ES-I3 (cell line): Measurements from ENCODE around the gene GAGE12J.
"Not testable (repeated sequence)": the region's sequence is repeated elsewhere in the genome, so short reads cannot be mapped to it uniquely, and the experiment has no call there.

Experiments
- H3K36me3 ChIP-seq: 2 replicates; pipeline ENCODE4 v1.6.1; 2013; ENCODE audit warnings: mild to moderate bottlenecking, low read length, control low read depth, moderate library complexity; ENCODE audit not compliant: insufficient read depth
- H3K4me1 ChIP-seq: 2 replicates; pipeline ENCODE4 v1.6.1; 2013; ENCODE audit warnings: mild to moderate bottlenecking, control low read depth, low read length; ENCODE audit not compliant: insufficient read depth
- H3K9ac ChIP-seq: 2 replicates; pipeline ENCODE4 v1.6.1; 2013; ENCODE audit warnings: low read depth, mild to moderate bottlenecking, low read length, moderate library complexity
- H3K9me3 ChIP-seq: 2 replicates; pipeline ENCODE4 v1.6.1; 2013; ENCODE audit warnings: mild to moderate bottlenecking, low read length, moderate library complexity; ENCODE audit not compliant: control insufficient read depth, insufficient read depth

The GAGE12J gene

DNA sequence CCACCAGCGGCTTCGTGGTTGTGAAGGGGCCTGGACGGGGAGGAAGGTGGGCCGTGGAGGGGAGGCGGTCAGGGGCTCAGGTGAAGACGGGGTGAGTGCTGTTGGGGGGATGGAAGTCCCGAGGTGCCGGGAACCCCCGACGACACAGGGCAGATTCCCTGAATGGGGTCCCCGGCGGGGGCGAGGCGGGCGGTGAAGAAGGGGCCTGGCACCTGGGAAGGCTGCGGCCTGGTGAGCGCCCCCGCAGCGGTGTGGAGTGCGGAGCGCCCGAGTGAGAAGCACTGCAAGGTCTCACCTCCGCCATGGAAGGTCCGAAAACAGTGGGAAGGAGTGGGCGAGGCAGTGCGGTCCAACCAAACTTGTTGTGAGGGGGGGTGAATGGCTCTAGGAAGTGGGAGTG is 10.0 kb downstream of the GAGE12J start:
- H3K4me1 ChIP-seq, H3K9me3 ChIP-seq, H3K9ac ChIP-seq, H3K36me3 ChIP-seq: not testable (repeated sequence)

DNA sequence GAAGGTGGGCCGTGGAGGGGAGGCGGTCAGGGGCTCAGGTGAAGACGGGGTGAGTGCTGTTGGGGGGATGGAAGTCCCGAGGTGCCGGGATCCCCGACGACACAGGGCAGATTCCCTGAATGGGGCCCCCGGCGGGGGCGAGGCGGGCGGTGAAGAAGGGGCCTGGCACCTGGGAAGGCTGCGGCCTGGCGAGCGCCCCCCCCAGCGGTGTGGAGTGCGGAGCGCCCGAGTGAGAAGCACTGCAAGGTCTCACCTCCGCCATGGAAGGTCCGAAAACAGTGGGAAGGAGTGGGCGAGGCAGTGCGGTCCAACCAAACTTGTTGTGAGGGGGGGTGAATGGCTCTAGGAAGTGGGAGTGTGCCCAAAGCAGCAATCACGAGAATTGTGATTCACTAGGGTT is 19.6 kb downstream of the GAGE12J start:
- not testable (repeated sequence) for H3K9me3 ChIP-seq, H3K9ac ChIP-seq, H3K4me1 ChIP-seq, H3K36me3 ChIP-seq

DNA sequence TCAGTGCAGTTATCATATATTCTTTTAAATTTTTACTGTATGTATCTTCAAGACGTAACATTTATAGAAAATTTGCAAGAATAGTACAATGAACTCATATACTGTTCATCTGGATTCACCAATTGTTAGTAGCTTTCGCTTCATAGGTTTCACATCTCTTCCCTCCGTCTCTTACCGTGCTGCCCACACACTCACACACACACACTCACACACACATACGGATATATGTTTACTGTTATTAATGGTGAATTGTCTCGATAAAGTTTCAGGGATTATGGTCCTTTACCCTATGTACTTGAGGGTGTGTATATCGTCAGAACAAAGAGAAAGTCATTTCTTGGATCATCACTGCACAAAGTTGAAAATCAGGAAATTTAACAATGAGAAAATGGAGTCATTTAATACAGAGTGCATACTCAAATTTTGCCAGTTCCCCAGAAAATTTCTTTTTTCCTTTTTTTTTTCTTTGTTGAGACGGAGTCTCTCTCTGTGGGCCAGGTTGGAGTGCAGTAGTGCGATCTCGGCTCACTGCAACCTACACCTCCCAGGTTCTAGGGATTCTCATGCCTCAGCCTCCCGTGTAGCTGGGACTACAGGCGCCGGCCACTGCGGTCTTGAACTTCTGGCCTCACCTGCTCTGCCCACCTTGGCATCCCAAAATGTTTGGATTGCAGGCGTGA is 22.8 kb downstream of the GAGE12J start:
- H3K36me3 ChIP-seq, H3K4me1 ChIP-seq, H3K9ac ChIP-seq, H3K9me3 ChIP-seq: not testable (repeated sequence)

DNA sequence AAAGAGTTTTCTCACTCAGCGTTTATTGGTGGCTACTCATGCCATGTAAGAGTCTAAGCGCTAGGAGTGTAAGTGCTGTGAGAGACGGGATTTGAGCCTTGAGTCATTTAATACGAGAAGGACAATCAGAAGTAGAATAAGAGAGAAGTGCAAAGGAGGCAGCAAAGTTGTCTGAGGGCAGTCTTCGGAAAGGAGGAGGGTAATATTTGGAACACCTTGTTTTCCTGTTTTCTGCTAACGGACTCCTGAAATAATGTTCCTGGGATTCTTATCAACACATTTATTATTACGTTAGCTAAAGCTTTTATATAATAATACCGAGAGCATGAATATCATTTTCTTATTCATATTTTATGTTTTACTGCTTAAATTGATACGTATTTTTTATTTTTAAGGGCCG is 23.6 kb downstream of the GAGE12J start:
- H3K36me3 ChIP-seq, H3K9me3 ChIP-seq, H3K4me1 ChIP-seq, H3K9ac ChIP-seq: not testable (repeated sequence)

DNA sequence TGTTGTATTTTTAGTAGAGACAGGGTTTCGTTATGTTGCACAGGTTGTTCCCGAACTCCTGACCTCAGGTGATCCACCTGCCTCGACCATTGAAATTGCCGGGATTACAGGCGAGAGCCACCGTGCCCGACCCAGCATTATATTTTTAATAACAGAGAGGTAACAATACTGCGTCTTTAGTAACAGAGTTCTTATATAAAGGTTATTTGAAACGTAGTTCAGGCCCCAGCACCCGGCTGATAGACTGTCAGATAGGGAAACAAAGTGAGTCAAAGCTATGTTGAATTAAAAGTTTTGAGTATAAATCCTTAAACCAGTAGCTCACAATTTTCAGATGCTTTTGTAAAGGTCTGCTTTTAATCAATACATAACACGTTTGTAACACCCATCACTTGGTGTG is 24.3 kb downstream of the GAGE12J start:
- H3K9ac ChIP-seq, H3K4me1 ChIP-seq, H3K9me3 ChIP-seq, H3K36me3 ChIP-seq: not testable (repeated sequence)
